Loucy (cell line): ENCODE results near the gene DHRSX.

Experiments
- CTCF ChIP-seq: fragments of 200-600 bp; sonication (generic); conservative IDR thresholded peaks from 2 replicates; pipeline ENCODE4 v1.5.1; 2014; ENCODE audit warnings: mild to moderate bottlenecking, antibody characterized with exemption, low read length
- EZH2phosphoT487 ChIP-seq: fragments of 200-600 bp; IDR thresholded peaks from 2 replicates; pipeline ENCODE4 v1.6.1; 2018; ENCODE audit warnings: antibody characterized with exemption, mild to moderate bottlenecking, moderate library complexity, borderline replicate concordance

DNA sequence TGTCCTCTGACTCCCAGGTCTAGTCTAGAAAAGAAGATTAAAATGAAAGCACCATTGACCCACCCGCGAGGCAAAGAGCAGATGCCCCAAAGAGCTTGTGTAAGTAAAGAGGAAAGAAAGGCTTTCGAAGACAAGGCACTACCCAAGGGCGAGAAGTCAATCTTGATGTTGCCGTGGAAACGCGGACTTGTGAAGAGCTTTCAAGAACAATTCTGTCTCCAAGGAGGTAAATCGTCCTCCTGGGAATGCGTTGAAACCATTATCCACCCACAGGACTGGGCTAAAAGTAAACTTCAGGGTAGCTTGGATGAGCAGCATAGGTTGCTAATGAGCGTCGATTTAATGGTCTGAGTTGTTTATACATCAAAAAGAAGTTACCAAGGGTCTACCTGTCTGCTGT lies 189.3 kb downstream of the DHRSX start:
- TF ChIP-seq CTCF: no peak
- no peak for TF ChIP-seq EZH2phosphoT487
